Left lobe of liver (tissue), 2 donors: ENCODE results near the gene TMEM94. TPM values are rescaled to one million over a fixed set of nuclear protein-coding genes. Genes with fewer than 3 reads are reported as not detected.
"Not testable (repeated sequence)": the region's sequence is repeated elsewhere in the genome, so short reads cannot be mapped to it uniquely, and the experiment has no call there.

Experiments
- ATAC-seq: fragments of 200-7000 bp; cut with Tn5 transposase; one replicate; pipeline ENCODE4 v1.9.1; 2020; ENCODE audit warnings: mild to moderate bottlenecking, moderate library complexity
- DNase-seq: peaks from one replicate; pipeline ENCODE4 v3.0.0-alpha.2; 2020; ENCODE audit warnings: low spot score
- total RNA-seq: library from RNA; stranded (reverse); gene quantifications from one replicate; pipeline ENCODE4 v1.2.1, GENCODE V29; 2021
- donor health status: DM: no; HTN: no; CAD: no; lungs with moderate emphysema.
- donor health status: DM: no; HTN: yes; CAD: no.

Gene TMEM94
- total RNA-seq, result 43.5 TPM

GRCh38 chr17:75456417-75457046 lies at the start of gene TMEM94:
TSS of gene TMEM94 (plus strand) at chr17:75456635. CDS start at chr17:75471906, 15,271 bp downstream.
- peak; percentile 96 for ATAC-seq
- peak; percentile 95 for DNase-seq

GRCh38 chr17:75407655-75408352 lies 48.6 kb upstream of the TMEM94 start:
- no peak for DNase-seq
- no peak for ATAC-seq

GRCh38 chr17:75410141-75410540 lies 46.3 kb upstream of the TMEM94 start:
- ATAC-seq (no peak), DNase-seq (no peak)

- ATAC-seq (no peak), DNase-seq (no peak)
Observed at GRCh38 chr17:75411328-75412067, 44.9 kb upstream of the TMEM94 start.

GRCh38 chr17:75412455-75413317 lies 43.7 kb upstream of the TMEM94 start:
- peak; percentile 69 for DNase-seq
- ATAC-seq, result peak; percentile 96

GRCh38 chr17:75414488-75414887 lies 41.9 kb upstream of the TMEM94 start:
- ATAC-seq, result no peak

GRCh38 chr17:75416006-75416405 lies 40.4 kb upstream of the TMEM94 start:
- no peak for ATAC-seq
- no peak for DNase-seq

More at GRCh38 chr17:75414488-75414887, 41.9 kb upstream of the TMEM94 start:
- no peak for DNase-seq

- DNase-seq (no peak), ATAC-seq (peak; percentile 35)
Observed at GRCh38 chr17:75417054-75417580, 39.3 kb upstream of the TMEM94 start.

GRCh38 chr17:75418531-75418930 lies 37.9 kb upstream of the TMEM94 start:
- DNase-seq, result no peak
- ATAC-seq, result no peak

- no peak for ATAC-seq
- DNase-seq, result no peak
Observed at GRCh38 chr17:75428543-75429469, 27.6 kb upstream of the TMEM94 start.

- DNase-seq (no peak), ATAC-seq (no peak)
Observed at GRCh38 chr17:75430159-75430974, 26.1 kb upstream of the TMEM94 start.

- no peak for ATAC-seq
Observed at GRCh38 chr17:75433218-75433783, 23.1 kb upstream of the TMEM94 start.

GRCh38 chr17:75434433-75434832 lies 22.0 kb upstream of the TMEM94 start:
- ATAC-seq, DNase-seq: not testable (repeated sequence)

More at GRCh38 chr17:75433218-75433783, 23.1 kb upstream of the TMEM94 start:
- DNase-seq, result no peak

GRCh38 chr17:75437404-75437803 lies 19.0 kb upstream of the TMEM94 start:
- not testable (repeated sequence) for DNase-seq, ATAC-seq

- DNase-seq (no peak), ATAC-seq (no peak)
Observed at GRCh38 chr17:75439287-75439686, 17.1 kb upstream of the TMEM94 start.

GRCh38 chr17:75440738-75441448 lies 15.5 kb upstream of the TMEM94 start:
- DNase-seq (no peak), ATAC-seq (peak; percentile 44)
